Astrocyte of the hippocampus (primary cell): ENCODE results near the gene B3GAT3.
"Not testable (repeated sequence)": the region's sequence is repeated elsewhere in the genome, so short reads cannot be mapped to it uniquely, and the experiment has no call there.

ENCODE experiments used
- DNase-seq: peaks from one replicate; pipeline ENCODE4 v3.0.0; 2011; ENCODE audit warnings: low read depth, low spot score

B3GAT3 gene

DNA sequence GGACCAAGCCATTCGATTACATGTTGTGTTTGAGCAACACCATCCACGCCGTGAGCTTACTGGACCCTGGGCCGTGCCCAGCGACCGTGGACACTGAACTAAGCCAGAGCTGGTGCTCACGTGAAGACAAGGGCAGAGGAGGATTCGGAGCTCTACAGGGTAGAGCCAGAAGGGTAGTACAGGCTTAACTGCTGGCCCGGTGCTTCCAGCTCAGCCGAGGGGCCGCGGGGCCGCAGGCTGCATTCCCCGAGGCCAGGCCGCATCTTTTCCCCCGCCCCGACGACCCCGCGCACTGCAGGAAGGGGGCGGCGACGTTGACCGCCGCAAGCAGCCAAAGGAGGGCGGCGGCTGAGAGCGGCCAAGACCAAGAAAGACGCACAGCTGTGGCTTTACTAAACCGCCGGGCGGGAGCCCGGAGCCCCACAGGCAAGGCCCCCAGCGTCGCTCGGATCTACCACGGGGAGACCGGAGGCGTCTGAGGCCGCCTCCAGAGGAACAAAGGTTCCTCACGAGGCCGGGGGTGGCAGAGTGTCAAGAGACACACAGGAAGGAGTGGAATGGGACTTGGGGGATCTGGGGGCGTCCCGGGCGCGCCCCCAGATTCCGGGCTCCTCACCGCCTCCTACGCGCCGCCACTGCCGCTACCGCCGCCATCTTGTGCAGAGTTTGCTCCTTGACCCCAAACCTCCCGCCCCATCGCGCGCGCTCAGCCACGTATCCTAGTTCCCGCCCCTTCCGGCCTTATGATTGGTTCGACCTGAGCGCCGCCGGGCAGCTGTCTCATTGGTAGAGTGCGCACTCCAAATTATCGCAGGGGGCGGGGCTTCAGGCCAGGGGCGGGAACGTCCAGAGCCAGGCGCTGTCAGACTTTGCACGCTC is 24.4 kb upstream of the B3GAT3 start, which contains the start of gene GANAB:
TSS of gene GANAB (minus strand) at position 668 of the 879 bp plus-strand sequence. CDS start at position 654, 14 bp downstream.
- DNase-seq: peak; percentile 99

DNA sequence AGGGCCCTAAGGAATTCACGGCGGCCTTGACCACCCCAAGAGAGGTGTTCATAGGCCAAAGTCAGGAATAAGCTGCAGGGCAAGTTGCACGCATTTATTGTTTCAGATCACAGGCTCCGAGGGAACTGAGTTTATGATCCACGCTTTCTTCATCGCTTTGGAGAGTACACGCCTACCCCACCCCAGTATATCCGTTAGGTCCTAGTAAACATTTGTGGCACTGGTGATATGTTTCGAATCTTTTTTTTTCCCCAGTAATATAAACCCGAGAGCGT is 23.8 kb upstream of the B3GAT3 start:
- DNase-seq: no peak

DNA sequence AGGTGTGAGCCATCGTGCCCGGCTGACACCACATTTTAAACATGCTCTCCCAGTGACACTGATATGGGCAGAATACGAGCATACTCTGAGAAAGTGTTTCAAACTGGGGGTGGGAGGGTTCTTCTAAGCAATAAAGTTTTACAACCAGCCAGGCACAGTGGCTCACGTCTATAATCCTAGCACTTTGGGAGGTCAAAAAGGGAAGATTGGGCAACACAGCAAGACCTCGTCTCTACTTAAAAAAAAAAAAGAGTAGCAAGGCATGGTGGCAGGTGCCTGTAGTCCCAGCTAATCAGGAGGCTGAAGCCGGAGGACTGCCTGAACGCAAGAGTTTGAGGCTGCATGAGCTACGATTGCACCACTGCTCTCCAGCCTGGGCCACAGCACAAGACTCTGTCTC is 22.4 kb upstream of the B3GAT3 start:
- DNase-seq: no peak

DNA sequence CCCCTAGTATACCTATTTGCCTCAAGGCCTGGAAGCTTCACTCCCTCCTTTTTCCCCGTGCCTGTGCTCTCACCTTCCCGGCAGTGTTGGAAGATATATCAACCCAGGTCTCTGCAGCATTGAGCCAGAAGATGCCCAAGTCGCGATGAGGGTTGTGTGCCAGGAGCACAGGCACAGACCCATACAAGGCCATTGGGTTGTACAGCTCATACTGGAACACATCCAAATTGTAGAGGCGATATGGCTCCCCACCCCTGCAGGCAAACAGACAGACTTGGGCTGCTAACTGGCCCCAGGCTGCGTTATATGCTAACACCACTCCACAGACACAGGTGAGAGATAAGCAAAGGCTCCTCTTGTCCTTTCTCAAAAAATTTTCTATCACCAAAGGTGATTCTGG is 10.7 kb upstream of the B3GAT3 start:
- DNase-seq: no peak

DNA sequence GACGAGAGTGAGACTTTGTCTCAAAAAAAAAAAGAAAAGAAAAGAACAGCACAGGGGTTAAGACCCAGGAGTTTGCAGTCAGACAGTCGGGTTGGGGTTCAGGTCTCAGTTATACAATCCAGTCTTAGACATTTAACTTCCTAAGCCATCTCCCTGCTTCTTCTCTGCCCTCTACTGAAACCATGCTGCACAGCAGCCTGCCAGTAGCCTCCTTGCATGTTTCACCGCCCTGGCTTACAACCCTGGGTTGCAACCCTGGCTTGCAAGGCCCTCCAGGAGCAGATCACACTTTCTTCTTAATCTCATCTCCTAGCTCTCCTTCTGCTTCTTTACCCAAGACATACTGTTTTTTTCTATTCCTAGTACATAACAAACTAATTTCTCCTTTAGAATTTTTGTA is 5.9 kb upstream of the B3GAT3 start:
- DNase-seq: no peak

DNA sequence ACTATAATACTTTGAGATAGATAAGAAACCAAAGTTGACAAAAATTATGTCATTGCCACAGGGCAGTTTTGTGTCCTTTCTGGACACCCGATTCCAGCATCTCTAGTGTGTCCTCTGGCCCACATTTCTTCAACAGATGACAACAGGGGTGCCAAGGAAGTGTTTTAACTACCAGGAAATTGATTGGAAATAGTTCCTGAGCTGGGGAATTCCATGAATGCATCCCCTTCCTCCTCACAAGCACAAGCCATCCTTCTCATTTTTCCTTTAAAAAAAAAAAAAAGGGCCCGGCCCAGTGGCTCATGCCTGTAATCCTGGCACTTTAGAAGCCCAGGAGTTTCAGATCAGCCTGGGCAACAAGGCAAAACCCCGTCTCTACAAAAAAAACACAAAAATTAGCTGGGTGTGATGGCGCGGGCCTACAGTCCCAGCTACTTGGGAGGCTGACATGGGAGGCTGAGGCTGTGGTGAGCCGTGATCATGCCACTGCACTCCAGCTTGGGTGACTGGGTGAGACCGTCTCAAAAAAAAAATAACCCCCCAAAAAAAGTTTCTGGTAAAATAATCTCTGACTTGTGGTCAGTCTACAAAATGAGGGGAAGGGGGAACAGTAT is 797 bp upstream of the B3GAT3 start:
- DNase-seq: no peak

DNA sequence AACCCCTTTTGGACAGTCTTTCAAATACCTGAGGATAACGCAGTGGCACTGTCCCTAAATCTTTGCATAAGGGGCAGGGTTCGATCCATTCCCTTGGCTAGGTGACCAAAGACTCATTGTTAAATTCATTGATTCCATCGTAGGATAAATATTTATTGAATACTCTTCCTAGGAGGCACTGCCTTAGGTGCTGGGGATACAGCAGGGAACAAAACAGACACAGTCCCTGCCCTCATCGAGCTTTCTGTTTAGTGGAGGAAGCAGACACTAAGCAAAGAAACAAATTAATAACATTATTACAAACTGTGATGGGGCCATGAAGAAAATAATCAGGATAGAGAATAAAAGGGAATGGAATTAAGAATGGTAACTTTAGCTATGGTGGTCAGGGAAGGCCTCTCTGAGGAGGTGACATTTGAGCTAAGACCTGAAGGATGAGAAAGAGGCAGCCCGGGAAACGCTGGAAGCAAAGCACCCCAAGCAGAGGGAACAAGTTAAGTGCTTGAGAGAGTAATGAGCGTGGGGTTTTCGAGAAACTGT is 689 bp downstream of the B3GAT3 start:
- no peak for DNase-seq

DNA sequence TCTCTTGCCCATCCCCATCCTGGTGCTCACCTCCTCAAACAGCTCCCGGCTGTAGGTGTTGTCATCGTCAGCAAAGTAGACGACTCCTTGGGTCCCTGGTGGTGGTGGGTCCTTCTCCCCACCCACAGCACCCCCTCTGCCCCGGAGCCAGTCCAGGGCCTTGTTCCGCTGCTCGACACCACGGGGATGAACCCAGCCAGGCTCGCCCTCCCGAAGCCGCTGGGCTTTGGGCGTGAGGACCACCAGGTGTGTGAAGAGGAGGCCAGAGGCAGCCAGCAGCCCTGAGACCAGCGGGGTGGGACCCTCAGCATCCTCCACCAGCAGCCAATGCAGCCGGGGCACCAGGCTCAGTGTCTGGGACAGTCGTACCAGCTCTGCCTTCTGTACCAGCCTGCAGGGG is 4.8 kb downstream of the B3GAT3 start:
- not testable (repeated sequence) for DNase-seq

DNA sequence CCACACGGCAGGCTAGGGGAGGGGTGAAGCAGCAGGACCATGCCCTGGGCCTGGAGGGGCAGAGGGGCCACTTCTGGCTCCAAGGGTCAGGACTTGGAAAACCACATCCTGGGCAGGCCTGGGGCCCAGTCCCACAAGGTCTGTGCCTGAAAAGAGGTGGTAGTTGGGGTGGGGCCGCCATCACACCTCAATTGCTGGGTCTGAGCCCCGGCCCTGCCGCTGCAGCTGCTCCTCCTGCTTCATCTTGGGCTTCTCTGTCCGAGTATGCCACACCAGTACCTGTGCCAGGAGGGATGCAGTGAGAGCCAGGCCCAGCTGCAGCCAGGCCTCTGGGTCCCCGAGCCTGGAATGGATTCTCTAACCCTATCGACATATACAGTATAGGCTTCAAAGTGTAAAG is 6.3 kb downstream of the B3GAT3 start:
- DNase-seq: no peak

DNA sequence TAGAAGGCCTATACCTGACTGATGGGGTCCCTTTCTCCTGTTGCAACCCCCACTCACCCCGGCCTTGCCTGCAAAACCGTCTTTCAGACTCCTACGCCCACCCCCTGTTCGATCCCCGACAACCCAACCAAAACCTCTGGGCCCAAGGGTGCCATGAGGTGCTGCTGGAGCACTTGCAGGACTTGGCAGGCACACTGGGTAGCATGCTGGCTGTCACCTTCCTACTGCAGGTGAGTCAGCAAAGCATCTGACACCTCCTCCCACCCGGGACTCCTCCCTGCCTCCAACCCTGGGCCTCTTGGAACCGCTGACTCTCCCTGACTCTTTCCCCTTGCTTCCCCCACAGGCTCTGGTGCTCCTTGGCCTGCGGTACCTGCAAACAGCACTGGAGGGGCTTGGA is 7.5 kb downstream of the B3GAT3 start:
- DNase-seq: no peak

DNA sequence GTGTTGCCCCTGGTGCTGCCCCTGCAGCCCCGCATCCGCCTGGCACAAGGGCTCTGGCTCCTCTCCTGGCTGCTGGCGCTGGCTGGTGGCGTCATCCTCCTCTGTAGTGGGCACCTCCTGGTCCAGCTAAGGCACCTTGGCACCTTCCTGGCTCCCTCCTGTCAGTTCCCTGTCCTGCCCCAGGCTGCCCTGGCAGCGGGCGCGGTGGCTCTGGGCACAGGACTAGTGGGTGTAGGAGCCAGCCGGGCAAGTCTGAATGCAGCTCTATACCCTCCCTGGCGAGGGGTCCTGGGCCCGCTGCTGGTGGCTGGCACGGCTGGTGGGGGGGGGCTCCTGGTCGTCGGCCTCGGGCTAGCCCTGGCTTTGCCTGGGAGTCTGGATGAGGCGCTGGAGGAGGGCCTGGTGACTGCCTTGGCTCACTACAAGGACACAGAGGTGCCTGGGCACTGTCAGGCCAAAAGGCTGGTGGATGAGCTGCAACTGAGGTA is 8.5 kb downstream of the B3GAT3 start:
- DNase-seq: no peak

DNA sequence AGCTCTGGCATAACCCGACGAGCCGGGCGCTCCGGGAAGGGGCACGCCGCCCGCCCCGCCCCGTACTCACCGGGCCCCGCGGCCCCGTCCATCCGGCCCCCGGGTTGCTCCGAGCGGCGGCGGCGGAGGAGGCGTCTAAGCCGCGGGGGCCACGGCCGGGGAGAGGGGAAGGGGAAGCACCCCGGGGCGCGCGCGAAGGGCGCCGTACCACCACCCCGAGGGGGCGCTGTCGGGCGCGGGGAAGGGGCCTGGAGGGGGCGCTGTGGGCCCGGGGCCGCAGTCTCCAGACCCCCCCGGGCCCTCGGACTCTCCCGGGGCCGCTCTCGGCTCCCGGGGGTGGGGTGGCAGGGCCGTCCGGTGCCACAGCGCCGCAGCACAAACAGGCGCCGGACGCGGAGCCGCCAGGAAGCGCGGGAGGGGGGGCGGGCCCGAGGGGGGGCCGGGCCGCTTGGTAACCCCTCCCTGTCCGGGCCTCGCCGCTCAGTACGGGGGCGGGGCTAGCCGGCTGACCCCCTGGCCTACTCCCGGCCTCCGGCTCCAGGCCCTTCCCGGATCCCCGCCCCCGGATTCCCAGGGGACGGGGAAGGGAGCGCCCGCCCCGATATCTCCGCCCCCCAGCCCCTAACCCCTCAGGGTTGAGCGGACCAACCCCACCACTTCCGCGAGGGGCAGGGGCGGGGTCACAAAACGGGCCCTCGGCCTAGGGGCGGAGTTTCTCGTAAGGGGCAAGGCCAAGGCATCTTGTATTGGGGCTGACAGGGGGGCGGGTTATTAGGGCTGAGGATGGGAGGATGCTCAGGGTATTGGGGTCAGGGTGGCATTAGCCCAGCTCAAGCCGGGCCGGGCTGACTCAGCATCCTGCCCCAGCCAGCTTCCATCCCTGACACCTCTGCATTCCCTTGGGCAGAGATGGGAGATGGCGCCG is 9.2 kb downstream of the B3GAT3 start, which contains the start of the genes EML3 and ROM1:
TSS of gene EML3 (minus strand) at position 410 of the 925 bp plus-strand sequence. CDS start at position 92, 318 bp downstream.
TSS of gene ROM1 (plus strand) at position 892 of the 925 bp plus-strand sequence. CDS start at position 917, 25 bp downstream.
- DNase-seq: peak; percentile 87

DNA sequence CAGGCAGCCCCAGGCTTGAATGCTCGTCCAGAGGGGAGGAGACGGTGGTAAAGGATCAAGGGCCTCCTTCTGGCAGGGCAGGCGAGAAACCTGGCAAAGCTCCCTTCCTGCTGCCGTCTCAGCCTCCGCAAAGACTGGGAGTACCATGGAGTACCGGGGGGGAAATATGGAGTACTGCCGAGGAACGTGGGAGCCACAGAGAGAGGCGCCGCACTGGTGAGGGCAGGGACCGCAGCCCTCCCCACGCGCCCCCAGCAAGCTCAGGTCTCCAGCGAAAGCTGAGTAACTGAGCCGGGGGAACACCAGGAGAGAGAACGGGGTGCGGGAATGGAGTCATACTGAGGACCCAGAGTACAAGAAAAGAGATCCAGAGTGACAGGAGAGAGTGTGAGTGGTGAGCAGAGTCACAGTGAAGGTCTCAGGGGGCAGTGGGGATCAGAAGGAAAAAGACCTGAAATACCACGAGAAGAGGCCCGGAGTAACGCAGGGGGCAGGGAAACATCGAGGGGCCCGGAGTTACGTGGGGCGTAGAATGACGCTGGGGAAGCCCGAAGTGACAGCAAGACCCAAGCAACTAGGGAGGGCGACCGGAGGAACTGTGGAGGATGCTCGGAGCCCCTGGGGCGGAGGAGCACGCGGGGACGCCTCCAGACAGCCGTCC is 10.0 kb downstream of the B3GAT3 start:
- DNase-seq: peak; percentile 87

DNA sequence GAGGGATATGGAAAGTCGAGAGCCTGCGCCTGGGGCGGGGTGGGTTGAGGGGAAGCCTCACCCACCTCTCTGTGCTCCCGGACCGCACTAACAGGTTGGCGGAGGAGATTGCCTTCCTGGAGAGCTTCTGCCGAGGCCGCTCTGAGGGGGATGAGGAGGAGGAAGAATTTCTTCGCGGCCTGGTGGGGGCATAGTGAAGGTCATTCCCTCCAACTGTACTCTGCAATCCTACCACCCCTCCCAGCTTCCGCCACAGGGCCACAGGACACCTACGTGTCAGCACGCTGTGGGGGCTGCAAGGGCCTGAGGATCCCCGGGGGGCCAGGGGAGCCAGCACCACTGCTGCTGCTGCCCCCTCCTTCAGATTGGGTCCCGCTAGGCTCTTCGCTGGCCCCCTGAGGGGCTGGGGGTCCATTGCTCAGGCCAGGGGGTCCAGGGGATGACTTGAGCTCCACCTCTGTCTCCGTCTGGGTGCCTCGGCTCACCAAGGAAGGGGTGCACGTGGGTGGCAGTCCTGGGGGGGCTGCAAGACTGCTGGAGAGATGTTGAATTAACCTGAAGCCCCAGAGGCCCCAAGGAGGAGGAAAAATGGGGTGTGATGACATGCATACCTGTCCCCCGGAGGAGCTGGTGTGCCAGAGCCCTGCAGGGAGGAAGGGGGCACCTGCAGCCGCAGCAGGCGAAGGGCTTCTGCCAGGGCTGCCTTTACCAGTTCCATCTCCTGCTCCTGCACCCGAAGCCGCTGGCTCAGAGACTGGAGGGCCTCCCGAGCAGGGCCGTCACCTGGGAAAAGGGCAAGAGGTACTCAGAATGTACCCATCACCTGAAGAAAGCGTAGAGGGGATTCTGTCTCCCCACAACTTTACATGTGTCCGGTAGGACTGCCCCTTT is 10.7 kb downstream of the B3GAT3 start:
- no peak for DNase-seq

DNA sequence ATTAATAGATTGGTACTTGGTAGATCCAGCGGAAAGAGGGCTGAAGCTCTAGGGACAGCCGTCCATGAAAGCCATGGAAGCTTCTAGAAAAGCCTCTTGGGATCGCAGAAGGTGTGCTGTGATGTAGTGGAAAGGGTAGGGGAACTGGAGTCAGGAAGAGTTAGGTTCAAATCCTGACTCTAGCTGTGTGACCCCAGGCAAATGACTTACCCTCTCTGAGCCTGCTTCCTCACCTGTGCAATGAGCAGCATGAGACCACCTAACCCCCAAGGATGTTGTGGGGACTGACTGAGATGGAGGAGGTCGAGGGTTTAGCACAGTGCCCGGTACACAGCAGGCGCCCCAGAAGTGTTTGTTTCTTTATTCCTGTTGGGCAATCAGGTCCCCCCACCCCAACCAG is 11.4 kb downstream of the B3GAT3 start:
- DNase-seq: no peak

DNA sequence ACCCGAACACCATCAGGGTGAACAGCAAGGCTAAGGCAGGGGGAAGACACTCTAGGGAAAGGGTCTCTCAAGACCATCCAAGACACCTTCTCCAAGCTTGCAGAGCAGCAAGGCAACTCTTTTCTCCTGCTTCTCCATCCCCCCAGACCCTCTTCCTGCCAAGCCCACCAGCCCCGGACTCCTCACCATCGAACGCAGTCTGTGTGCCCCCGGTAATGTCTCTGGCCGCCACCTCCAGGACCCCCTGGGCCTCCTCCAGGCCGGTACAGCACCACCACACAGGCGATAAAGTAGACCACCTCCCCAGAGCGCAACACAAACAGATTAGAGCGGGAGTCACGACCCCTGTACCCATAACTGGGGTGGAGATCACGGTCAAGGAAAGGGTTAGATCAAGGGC is 13.0 kb downstream of the B3GAT3 start:
- DNase-seq: no peak

DNA sequence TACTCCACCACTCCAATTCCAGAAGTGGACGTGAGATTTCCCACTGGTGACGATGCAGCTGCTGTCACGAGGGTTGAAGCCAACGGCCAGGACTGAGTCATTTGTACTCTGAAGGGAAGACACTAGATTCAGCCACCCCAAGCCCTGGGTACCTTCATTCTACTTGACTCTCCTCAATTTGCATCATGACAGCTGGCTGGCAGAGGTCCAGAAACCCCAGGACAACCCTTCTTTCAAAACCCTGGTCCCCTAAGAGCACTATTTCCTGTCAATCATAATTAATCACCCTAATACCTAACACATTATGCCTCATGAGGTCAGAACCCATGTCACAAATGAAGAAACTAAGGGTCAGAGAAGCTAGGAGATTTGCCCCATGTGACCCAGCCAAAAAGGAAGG is 14.1 kb downstream of the B3GAT3 start:
- DNase-seq: no peak

DNA sequence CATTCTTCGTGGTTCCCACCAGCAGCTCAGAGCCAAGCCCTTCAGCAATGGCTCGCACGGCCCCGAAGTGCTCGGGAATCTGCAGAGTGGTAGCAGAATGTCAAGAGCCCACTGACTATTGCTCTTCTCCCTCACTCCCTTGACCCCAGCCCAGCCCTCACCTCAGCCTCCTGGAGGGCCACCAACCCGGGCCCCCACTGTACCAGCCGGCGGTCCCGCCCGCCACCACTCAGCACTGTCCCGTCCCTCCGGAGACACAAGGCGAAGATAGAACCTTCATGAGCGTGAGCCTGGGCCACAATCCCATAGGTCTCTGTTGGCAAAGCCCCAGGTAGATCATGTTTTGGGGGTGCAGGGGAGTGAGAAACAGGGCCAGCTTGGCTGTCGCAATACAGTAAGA is 15.9 kb downstream of the B3GAT3 start:
- DNase-seq: no peak

DNA sequence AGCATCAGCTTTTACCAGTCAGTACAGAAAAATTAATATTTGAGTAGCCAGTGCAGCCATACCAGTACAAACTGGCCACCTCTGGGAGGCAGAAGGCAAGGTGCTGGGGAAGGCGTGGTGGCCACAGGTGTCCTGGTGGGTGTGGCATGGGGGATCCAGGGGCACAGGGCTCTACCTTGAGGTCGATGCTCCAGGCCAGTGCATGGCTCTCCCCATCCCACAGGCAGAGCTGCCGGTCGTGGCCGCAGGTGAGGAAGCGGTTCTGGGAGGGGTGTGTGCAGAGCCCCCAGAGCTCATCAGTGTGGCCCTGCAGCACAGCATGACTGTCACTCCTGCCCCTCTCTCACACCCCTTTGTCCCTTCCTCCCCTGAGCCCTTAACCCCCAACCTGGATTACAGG is 16.3 kb downstream of the B3GAT3 start:
- DNase-seq: no peak
